ENCODE results near the gene STK32A. TPM values are rescaled to one million over a fixed set of nuclear protein-coding genes. Genes with fewer than 3 reads are reported as not detected.

STK32A gene
- polyA plus RNA-seq, 2 of the 4 experiments (the other 2 are of a cell fraction): 0.45 to 1.2 TPM

DNA sequence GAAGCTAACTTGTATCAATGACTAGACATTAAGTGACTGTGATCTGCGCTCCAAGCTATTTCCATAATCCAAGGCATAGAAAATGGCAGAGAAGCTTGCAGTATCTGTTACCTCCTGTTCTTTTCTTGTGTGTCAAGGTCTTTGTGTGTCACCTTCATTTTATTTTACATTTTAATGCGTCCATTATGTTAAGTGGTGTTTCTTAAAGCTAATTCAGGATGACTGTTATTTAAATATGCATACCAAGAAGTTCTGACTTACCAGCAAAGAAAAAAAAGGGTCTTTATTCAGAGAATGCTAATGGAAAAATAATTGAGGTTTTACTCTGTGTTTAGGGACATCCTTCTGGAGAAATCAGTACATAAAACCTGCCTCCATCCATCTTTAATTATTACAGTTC is 52.3 kb downstream of the STK32A start:
- no peak for FAIRE-seq
- WGBS (ENCODE audit: missing lambda C conversion rate): 41% methylated on average over 2 of the region's 2 CpGs
- TF ChIP-seq FOXS1 (CRISPR knock-in tag; IDR thresholded peaks at IDR 0.05): no peak
- TF ChIP-seq EHF (CRISPR knock-in tag; IDR thresholded peaks at IDR 0.05): no peak
- TF ChIP-seq NFE2L2 (conservative IDR thresholded peaks at IDR 0.05; ENCODE audit: low read length): no peak
- TF ChIP-seq, protein P1, sequence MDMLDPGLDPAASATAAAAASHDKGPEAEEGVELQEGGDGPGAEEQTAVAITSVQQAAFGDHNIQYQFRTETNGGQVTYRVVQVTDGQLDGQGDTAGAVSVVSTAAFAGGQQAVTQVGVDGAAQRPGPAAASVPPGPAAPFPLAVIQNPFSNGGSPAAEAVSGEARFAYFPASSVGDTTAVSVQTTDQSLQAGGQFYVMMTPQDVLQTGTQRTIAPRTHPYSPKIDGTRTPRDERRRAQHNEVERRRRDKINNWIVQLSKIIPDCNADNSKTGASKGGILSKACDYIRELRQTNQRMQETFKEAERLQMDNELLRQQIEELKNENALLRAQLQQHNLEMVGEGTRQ (IDR thresholded peaks at IDR 0.05): no peak
- TF ChIP-seq, protein P2, sequence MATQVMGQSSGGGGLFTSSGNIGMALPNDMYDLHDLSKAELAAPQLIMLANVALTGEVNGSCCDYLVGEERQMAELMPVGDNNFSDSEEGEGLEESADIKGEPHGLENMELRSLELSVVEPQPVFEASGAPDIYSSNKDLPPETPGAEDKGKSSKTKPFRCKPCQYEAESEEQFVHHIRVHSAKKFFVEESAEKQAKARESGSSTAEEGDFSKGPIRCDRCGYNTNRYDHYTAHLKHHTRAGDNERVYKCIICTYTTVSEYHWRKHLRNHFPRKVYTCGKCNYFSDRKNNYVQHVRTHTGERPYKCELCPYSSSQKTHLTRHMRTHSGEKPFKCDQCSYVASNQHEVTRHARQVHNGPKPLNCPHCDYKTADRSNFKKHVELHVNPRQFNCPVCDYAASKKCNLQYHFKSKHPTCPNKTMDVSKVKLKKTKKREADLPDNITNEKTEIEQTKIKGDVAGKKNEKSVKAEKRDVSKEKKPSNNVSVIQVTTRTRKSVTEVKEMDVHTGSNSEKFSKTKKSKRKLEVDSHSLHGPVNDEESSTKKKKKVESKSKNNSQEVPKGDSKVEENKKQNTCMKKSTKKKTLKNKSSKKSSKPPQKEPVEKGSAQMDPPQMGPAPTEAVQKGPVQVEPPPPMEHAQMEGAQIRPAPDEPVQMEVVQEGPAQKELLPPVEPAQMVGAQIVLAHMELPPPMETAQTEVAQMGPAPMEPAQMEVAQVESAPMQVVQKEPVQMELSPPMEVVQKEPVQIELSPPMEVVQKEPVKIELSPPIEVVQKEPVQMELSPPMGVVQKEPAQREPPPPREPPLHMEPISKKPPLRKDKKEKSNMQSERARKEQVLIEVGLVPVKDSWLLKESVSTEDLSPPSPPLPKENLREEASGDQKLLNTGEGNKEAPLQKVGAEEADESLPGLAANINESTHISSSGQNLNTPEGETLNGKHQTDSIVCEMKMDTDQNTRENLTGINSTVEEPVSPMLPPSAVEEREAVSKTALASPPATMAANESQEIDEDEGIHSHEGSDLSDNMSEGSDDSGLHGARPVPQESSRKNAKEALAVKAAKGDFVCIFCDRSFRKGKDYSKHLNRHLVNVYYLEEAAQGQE (IDR thresholded peaks at IDR 0.05): no peak
- no peak for TF ChIP-seq HOXB13 (CRISPR knock-in tag; IDR thresholded peaks at IDR 0.05; ENCODE audit: low read depth)
- TF ChIP-seq CBX2 (IDR thresholded peaks at IDR 0.05; ENCODE audit: borderline replicate concordance, low read depth): no peak
- TF ChIP-seq RCOR1 (IDR thresholded peaks at IDR 0.05; ENCODE audit: low read depth, low read length): no peak
- TF ChIP-seq GATA3 (IDR thresholded peaks at IDR 0.05; ENCODE audit: borderline replicate concordance): no peak
- TF ChIP-seq JUNB (IDR thresholded peaks at IDR 0.05): no peak
- no peak for TF ChIP-seq POLR2A (IDR thresholded peaks at IDR 0.05; ENCODE audit: low read length)
- TF ChIP-seq, protein P3, sequence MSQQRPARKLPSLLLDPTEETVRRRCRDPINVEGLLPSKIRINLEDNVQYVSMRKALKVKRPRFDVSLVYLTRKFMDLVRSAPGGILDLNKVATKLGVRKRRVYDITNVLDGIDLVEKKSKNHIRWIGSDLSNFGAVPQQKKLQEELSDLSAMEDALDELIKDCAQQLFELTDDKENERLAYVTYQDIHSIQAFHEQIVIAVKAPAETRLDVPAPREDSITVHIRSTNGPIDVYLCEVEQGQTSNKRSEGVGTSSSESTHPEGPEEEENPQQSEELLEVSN (IDR thresholded peaks at IDR 0.05; ENCODE audit: borderline replicate concordance, low read depth): no peak
- no peak for TF ChIP-seq JUN (IDR thresholded peaks at IDR 0.05)
- TF ChIP-seq KDM5A (IDR thresholded peaks at IDR 0.05): no peak
- no peak for TF ChIP-seq POLR2AphosphoS2 (conservative IDR thresholded peaks at IDR 0.05; ENCODE audit: low read length)
- TF ChIP-seq, protein P4, sequence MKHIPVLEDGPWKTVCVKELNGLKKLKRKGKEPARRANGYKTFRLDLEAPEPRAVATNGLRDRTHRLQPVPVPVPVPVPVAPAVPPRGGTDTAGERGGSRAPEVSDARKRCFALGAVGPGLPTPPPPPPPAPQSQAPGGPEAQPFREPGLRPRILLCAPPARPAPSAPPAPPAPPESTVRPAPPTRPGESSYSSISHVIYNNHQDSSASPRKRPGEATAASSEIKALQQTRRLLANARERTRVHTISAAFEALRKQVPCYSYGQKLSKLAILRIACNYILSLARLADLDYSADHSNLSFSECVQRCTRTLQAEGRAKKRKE (CRISPR knock-in tag; IDR thresholded peaks at IDR 0.05; ENCODE audit: low read depth): no peak
- no peak for TF ChIP-seq FOSL2 (IDR thresholded peaks at IDR 0.05)
- no peak for TF ChIP-seq FOSL2 (CRISPR knock-in tag; IDR thresholded peaks at IDR 0.05)
- no peak for TF ChIP-seq BHLHE40 (IDR thresholded peaks at IDR 0.05; ENCODE audit: low read depth, low read length)
- DNase-seq (ENCODE audit: low read depth in 1 of 2, low spot score in 1 of 2): no peak
- ChIA-PET CTCF (interaction anchor here (1.0 kb wide), 1 partner anchor 63 kb away, joined by 3 read pairs; no protein-coding TSS in a partner anchor), POLR2A (no interaction called here)
- Histone ChIP-seq H3K4me3 (no peak overlapping the region), H3K27ac (no peak overlapping the region), H3K4me2 (no peak overlapping the region), H3K4me1 (no peaks in the 10 kb centered on the region), H3K9me3 (no peaks in the 10 kb centered on the region)
- ATAC-seq: no peak

DNA sequence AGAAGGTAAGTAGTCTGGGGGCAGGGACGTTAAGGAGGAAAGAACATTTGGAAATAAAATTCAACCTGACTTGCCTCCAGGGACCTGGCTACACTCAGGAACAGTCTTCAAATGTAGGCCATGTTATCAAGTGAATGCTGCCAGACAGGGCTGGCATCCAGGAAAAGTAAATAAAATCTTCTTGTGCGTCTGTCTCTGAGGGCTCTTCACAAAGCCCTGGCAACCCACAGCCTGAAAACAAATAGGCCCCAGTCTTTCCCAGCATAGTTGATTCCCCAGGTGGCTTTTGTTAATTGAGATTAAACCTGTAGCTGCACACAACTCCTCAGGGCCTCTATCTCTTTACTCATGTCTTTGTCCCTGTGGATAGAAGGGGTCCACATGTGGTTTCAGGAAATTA is 55.4 kb downstream of the STK32A start:
- no peak overlapping the region for H3K27ac ChIP-seq
- TF ChIP-seq, protein P1 (IDR thresholded peaks at IDR 0.05): no peak
- TF ChIP-seq RARB (CRISPR knock-in tag; IDR thresholded peaks at IDR 0.05) (no peak), EHF (CRISPR knock-in tag; IDR thresholded peaks at IDR 0.05) (no peak)
- TF ChIP-seq, protein P5, sequence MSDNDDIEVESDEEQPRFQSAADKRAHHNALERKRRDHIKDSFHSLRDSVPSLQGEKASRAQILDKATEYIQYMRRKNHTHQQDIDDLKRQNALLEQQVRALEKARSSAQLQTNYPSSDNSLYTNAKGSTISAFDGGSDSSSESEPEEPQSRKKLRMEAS (IDR thresholded peaks at IDR 0.05): no peak
- ATAC-seq: no peak
- ChIA-PET CTCF (no interaction called here), POLR2A (no interaction called here)
- 27% methylated on average over 2 of the region's 2 CpGs for WGBS (ENCODE audit: missing lambda C conversion rate)
- FAIRE-seq: no peak
- H3K9me3 ChIP-seq: no peaks in the 10 kb centered on the region
- no peak overlapping the region for H3K4me3 ChIP-seq
- H3K4me1 ChIP-seq: no peaks in the 10 kb centered on the region
- DNase-seq (ENCODE audit: low read depth in 1 of 2, low spot score in 1 of 2): no peak
- no peak overlapping the region for H3K4me2 ChIP-seq

Measured in A549 (cell line).